IMR-90 (cell line): ENCODE data around the gene DUT. TPM values are rescaled to one million over a fixed set of nuclear protein-coding genes. Genes with fewer than 3 reads are reported as not detected.

Experiments used
- ATAC-seq: fragments of 200-7000 bp; cut with Tn5 transposase; 2 replicates; pipeline ENCODE4 v1.9.1; 2020; ENCODE audit warnings: low read depth, mild to moderate bottlenecking, moderate library complexity
- BruUV-seq: library from RNA; stranded (reverse); fragments of 400-500 nt; replicated peaks from 2 replicates; lab custom pipeline; 2021; lab: Mats Ljungman, UMichigan
- CTCF ChIA-PET: fragments of 300-600 bp; formaldehyde crosslinking; extraction: SDS; loops from one replicate; lab custom pipeline; 2021; ENCODE audit warnings: antibody characterized with exemption; lab: Yijun Ruan, JAX
- POLR2A ChIA-PET: fragments of 300-600 bp; sonication (Branson Sonifier 250); formaldehyde crosslinking; loops from one replicate; lab custom pipeline; 2022; ENCODE audit warnings: antibody characterized with exemption; ENCODE audit not compliant: unreplicated experiment; lab: Charles Lee
- DNase-seq: peaks from one replicate; pipeline ENCODE4 v3.0.0; 2013
- H2AFZ ChIP-seq: replicated peaks from 2 replicates; pipeline ENCODE3; 2013; ENCODE audit warnings: low read length, mild to moderate bottlenecking; ENCODE audit not compliant: poor library complexity
- H2AK5ac ChIP-seq: 2 replicates; pipeline ENCODE4 v1.6.1; 2013; ENCODE audit warnings: low read depth, low read length, inconsistent platforms
- H2AK9ac ChIP-seq: replicated peaks from 2 replicates; pipeline ENCODE3; 2013; ENCODE audit warnings: mild to moderate bottlenecking, low read depth, low read length, moderate library complexity; ENCODE audit not compliant: poor library complexity
- H2BK120ac ChIP-seq: 2 replicates; pipeline ENCODE4 v1.6.1; 2013; ENCODE audit warnings: low read depth, low read length, inconsistent platforms
- H2BK15ac ChIP-seq: 3 replicates; pipeline ENCODE4 v1.6.1; 2013; ENCODE audit warnings: low read depth, low read length, inconsistent platforms
- H2BK20ac ChIP-seq: 2 replicates; pipeline ENCODE4 v1.6.1; 2013; ENCODE audit warnings: low read depth, mild to moderate bottlenecking, inconsistent platforms, low read length, moderate library complexity
- H2BK5ac ChIP-seq: 2 replicates; pipeline ENCODE4 v1.6.1; 2013; ENCODE audit warnings: mild to moderate bottlenecking, low read depth, low read length, inconsistent platforms; ENCODE audit not compliant: poor library complexity, severe bottlenecking
- H3K14ac ChIP-seq: replicated peaks from 2 replicates; pipeline ENCODE4 v1.6.1; 2013; ENCODE audit warnings: low read depth, low read length, inconsistent platforms
- H3K18ac ChIP-seq: 2 replicates; pipeline ENCODE4 v1.6.1; 2013; ENCODE audit warnings: low read depth, low read length, control low read depth
- H3K23ac ChIP-seq: 2 replicates; pipeline ENCODE4 v1.6.1; 2013; ENCODE audit warnings: low read depth, low read length, inconsistent platforms
- H3K27ac ChIP-seq: 2 replicates; pipeline ENCODE4 v1.5.1; 2013; ENCODE audit warnings: mild to moderate bottlenecking, control low read depth, low read length; ENCODE audit not compliant: insufficient read depth
- H3K27me3 ChIP-seq: 2 replicates; pipeline ENCODE4 v1.6.1; 2013; ENCODE audit warnings: low read length; ENCODE audit not compliant: control insufficient read depth, insufficient read depth
- H3K36me3 ChIP-seq: 2 replicates; pipeline ENCODE4 v1.6.1; 2013; ENCODE audit warnings: low read length, mixed read lengths; ENCODE audit not compliant: control insufficient read depth, insufficient read depth
- H3K4ac ChIP-seq: 2 replicates; pipeline ENCODE4 v1.6.1; 2013; ENCODE audit warnings: low read depth, low read length, inconsistent platforms
- H3K4me1 ChIP-seq: 2 replicates; pipeline ENCODE4 v1.6.1; 2013; ENCODE audit warnings: low read length, mixed read lengths; ENCODE audit not compliant: control insufficient read depth, insufficient read depth
- H3K4me2 ChIP-seq: 2 replicates; pipeline ENCODE4 v1.6.1; 2013; ENCODE audit warnings: low read depth, mild to moderate bottlenecking, control low read depth, low read length, moderate library complexity
- H3K4me3 ChIP-seq: 2 replicates; pipeline ENCODE4 v1.5.1; 2013; ENCODE audit warnings: low read depth, mild to moderate bottlenecking, control low read depth, low read length, moderate library complexity; ENCODE audit not compliant: insufficient read depth
- H3K56ac ChIP-seq: 2 replicates; pipeline ENCODE4 v1.6.1; 2013; ENCODE audit warnings: low read length, inconsistent platforms; ENCODE audit not compliant: insufficient read depth; ENCODE audit errors: extremely low read depth
- H3K79me1 ChIP-seq, 2 experiments: 2 replicates each; pipeline ENCODE4 v1.6.1; 2013; ENCODE audit warnings: low read length in 2 of 2, inconsistent platforms in 1 of 2, low read depth in 1 of 2
- H3K9ac ChIP-seq: 2 replicates; pipeline ENCODE4 v1.6.1; 2013; ENCODE audit warnings: low read depth, low read length, control low read depth
- H3K9me1 ChIP-seq: 2 replicates; pipeline ENCODE4 v1.6.1; 2013; ENCODE audit warnings: low read length, inconsistent platforms; ENCODE audit not compliant: insufficient read depth
- H3K9me3 ChIP-seq: 2 replicates; pipeline ENCODE4 v1.6.1; 2013; ENCODE audit warnings: low read length; ENCODE audit not compliant: control insufficient read depth, insufficient read depth
- H4K20me1 ChIP-seq: 2 replicates; pipeline ENCODE4 v1.6.1; 2013; ENCODE audit warnings: low read length, inconsistent platforms; ENCODE audit not compliant: insufficient read depth
- H4K5ac ChIP-seq: 2 replicates; pipeline ENCODE4 v1.6.1; 2013; ENCODE audit warnings: mild to moderate bottlenecking, low read depth, low read length, control low read depth
- H4K8ac ChIP-seq, 2 experiments: 2 replicates each; pipeline ENCODE4 v1.6.1; 2013; ENCODE audit warnings: low read depth in 2 of 2, low read length in 2 of 2, control low read depth in 1 of 2, inconsistent platforms in 1 of 2
- H4K91ac ChIP-seq: 2 replicates; pipeline ENCODE4 v1.6.1; 2013; ENCODE audit warnings: low read depth, low read length, inconsistent platforms; ENCODE audit not compliant: insufficient read depth
- CEBPB ChIP-seq: IDR thresholded peaks from 2 replicates; pipeline ENCODE4 v1.6.1; 2012; ENCODE audit warnings: low read depth, low read length, improper control_type of control experiment
- RAD21 ChIP-seq: IDR thresholded peaks from 2 replicates; pipeline ENCODE4 v1.6.1; 2012; ENCODE audit warnings: low read length, improper control_type of control experiment
- WGBS, 2 experiments: methylation state at CpG; one replicate each; pipeline versions ENCODE4 v1.1.5 to v1.1.7; 2013; ENCODE audit warnings: missing lambda C conversion rate in 2 of 2; ENCODE audit not compliant: insufficient read length in 1 of 2; ENCODE audit errors: extremely low coverage in 2 of 2; 5-methylcytosine and 5-hydroxymethylcytosine counted together
- dilution Hi-C: fragments of 300-500 bp; cut with HindIII; formaldehyde crosslinking; loops from one replicate; pipeline ENCODE4 v1.14.3; 2018; ENCODE audit warnings: low sequenced_read_pairs; ENCODE audit not compliant: unreplicated experiment
- in situ Hi-C: fragments of 300-500 bp; cut with MboI; formaldehyde crosslinking; loops from 3 replicates; pipeline ENCODE4 v1.14.3; 2019; ENCODE audit warnings: low sequenced_read_pairs, inconsistent platforms, mixed read lengths
- intact Hi-C: fragments of 100-400 bp; cut with micrococcal nuclease; formaldehyde crosslinking; loops from 2 replicates; pipeline ENCODE4 v1.10.0; 2022
- polyA plus RNA-seq, 3 experiments: library from polyadenylated mRNA; depleted of rRNA; stranded (reverse); fragments of >200 nt; gene quantifications; 2 replicates each; pipeline ENCODE4 v1.2.3, GENCODE V29; 2012; ENCODE audit warnings: low replicate concordance in 1 of 3
- total RNA-seq: library from RNA; depleted of rRNA; stranded (reverse); fragments of >200 nt; gene quantifications from 2 replicates; pipeline ENCODE4 v1.2.3, GENCODE V29; 2012

Gene DUT
- total and polyA plus RNA-seq, 2 of the 4 experiments (the other 2 are of a cell fraction) = 18.8 to 36.4 TPM

DNA sequence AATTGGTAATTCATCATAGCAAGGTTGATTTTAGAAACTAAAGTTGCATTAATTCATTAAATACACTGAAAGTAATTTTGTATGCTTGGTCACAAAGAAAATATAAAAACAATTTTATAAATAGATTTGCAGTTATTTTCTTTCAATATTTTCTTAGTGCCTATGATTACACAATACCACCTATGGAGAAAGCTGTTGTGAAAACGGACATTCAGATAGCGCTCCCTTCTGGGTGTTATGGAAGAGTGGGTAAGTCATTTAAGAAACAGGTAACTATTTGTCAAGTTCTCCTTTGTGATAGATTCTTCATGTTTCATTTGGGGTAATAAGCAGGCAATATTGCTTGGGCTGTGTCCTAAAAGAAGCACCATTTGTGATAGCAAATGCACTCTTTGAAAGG lies 3.0 kb downstream of the DUT start:
- Histone ChIP-seq H3K4me2 (no peak overlapping the region), H3K9me3 (no peaks in the 10 kb centered on the region), H3K23ac (no peak overlapping the region), H2AK5ac (no peak overlapping the region), H3K4me3 (no peak overlapping the region), H2AFZ (no peak overlapping the region), H4K91ac (no peak overlapping the region), H2BK5ac (no peak overlapping the region), H2BK20ac (no peak overlapping the region), H3K14ac (no peak overlapping the region), H3K56ac (no peak overlapping the region), H2AK9ac (no peak overlapping the region), H3K4me1 (peaks cover 3% of the 10 kb centered on the region), H2BK120ac (no peak overlapping the region), H3K18ac (no peak overlapping the region), H3K4ac (no peak overlapping the region), H2BK15ac (no peak overlapping the region), H3K27me3 (no peaks in the 10 kb centered on the region), H3K79me1 (peaks cover 6 to 40% of the 10 kb centered on the region in 2 experiments; a peak in 3 of 4 replicates), H4K8ac (no peak overlapping the region), H3K27ac (no peak overlapping the region), H3K36me3 (peaks cover 18% of the 10 kb centered on the region), H4K20me1 (peaks cover 10% of the 10 kb centered on the region), H4K5ac (no peak overlapping the region), H3K9ac (no peak overlapping the region), H3K9me1 (peaks cover 4% of the 10 kb centered on the region)
- TF ChIP-seq CEBPB = peak; percentile 77
- no peak for TF ChIP-seq RAD21
- in situ Hi-C loops (no loop called here), intact Hi-C loops (no loop called here), dilution Hi-C loops (no loop called here)
- no TSS peak for BruUV-seq
- ChIA-PET CTCF (no interaction called here), POLR2A (interaction anchor here (0.5 kb wide), 1 partner anchor 182 kb away, joined by 3 read pairs; no protein-coding TSS in a partner anchor)
- WGBS, 2 experiments = no CpG with 5 or more reads among the region's 2 CpGs
- ATAC-seq (no peak), DNase-seq (no peak)
